Measurements from ENCODE around the gene SERPINA5.

The SERPINA5 gene

GRCh38 chr14:94562941-94563883 lies 18.0 kb upstream of the SERPINA5 start:
- no peak overlapping the region for H3K4me3 ChIP-seq (ENCODE audit: low read length)
- no peak overlapping the region for H2AFZ ChIP-seq (ENCODE audit: low read depth, low read length)
- peaks cover 22% of the 10 kb centered on the region; the same call in 1 of the 2 replicates for H3K27me3 ChIP-seq (ENCODE audit: low read depth, low read length)
- H3K9ac ChIP-seq (ENCODE audit: low read length), result no peak overlapping the region
- no peaks in the 10 kb centered on the region for H3K36me3 ChIP-seq (replicated peaks; ENCODE audit: low read depth, low read length)
- no peaks in the 10 kb centered on the region for H3K79me2 ChIP-seq (ENCODE audit: low read length)
- H3K4me1 ChIP-seq (ENCODE audit: low read length), result no peaks in the 10 kb centered on the region
- TF ChIP-seq CTCF (IDR thresholded peaks at IDR 0.05; ENCODE audit: low read depth, low read length) (no peak), EZH2phosphoT487 (IDR thresholded peaks at IDR 0.05; ENCODE audit: low read depth) (no peak)
- H3K4me2 ChIP-seq (ENCODE audit: low read length), result no peak overlapping the region
- H4K20me1 ChIP-seq (ENCODE audit: insufficient read depth, low read length), result no peaks in the 10 kb centered on the region
- H3K27ac ChIP-seq (ENCODE audit: low read length), result no peak overlapping the region
- no peaks in the 10 kb centered on the region for H3K9me3 ChIP-seq (ENCODE audit: insufficient read depth, low read length)

GRCh38 chr14:94564381-94564780 lies 16.8 kb upstream of the SERPINA5 start:
- Histone ChIP-seq H3K4me2 (ENCODE audit: low read length) (no peak overlapping the region), H3K27me3 (ENCODE audit: low read depth, low read length) (peaks cover 22% of the 10 kb centered on the region; the same call in 1 of the 2 replicates), H3K9ac (ENCODE audit: low read length) (no peak overlapping the region), H3K36me3 (replicated peaks; ENCODE audit: low read depth, low read length) (no peaks in the 10 kb centered on the region), H2AFZ (ENCODE audit: low read depth, low read length) (no peak overlapping the region), H3K9me3 (ENCODE audit: insufficient read depth, low read length) (no peaks in the 10 kb centered on the region), H4K20me1 (ENCODE audit: insufficient read depth, low read length) (no peaks in the 10 kb centered on the region), H3K4me1 (ENCODE audit: low read length) (no peaks in the 10 kb centered on the region), H3K4me3 (ENCODE audit: low read length) (no peak overlapping the region), H3K79me2 (ENCODE audit: low read length) (no peaks in the 10 kb centered on the region), H3K27ac (ENCODE audit: low read length) (no peak overlapping the region)
- no peak for TF ChIP-seq CTCF (IDR thresholded peaks at IDR 0.05; ENCODE audit: low read depth, low read length)
- TF ChIP-seq EZH2phosphoT487 (IDR thresholded peaks at IDR 0.05; ENCODE audit: low read depth), result no peak

- no peaks in the 10 kb centered on the region for H3K4me1 ChIP-seq (ENCODE audit: low read length)
- no peaks in the 10 kb centered on the region for H4K20me1 ChIP-seq (ENCODE audit: insufficient read depth, low read length)
- no peak overlapping the region for H3K9ac ChIP-seq (ENCODE audit: low read length)
- H3K79me2 ChIP-seq (ENCODE audit: low read length), result no peaks in the 10 kb centered on the region
- no peak overlapping the region for H3K27ac ChIP-seq (ENCODE audit: low read length)
- no peak overlapping the region for H2AFZ ChIP-seq (ENCODE audit: low read depth, low read length)
- TF ChIP-seq EZH2phosphoT487 (IDR thresholded peaks at IDR 0.05; ENCODE audit: low read depth) (no peak), CTCF (IDR thresholded peaks at IDR 0.05; ENCODE audit: low read depth, low read length) (no peak)
- no peaks in the 10 kb centered on the region for H3K9me3 ChIP-seq (ENCODE audit: insufficient read depth, low read length)
- no peaks in the 10 kb centered on the region for H3K36me3 ChIP-seq (replicated peaks; ENCODE audit: low read depth, low read length)
- H3K4me2 ChIP-seq (ENCODE audit: low read length), result no peak overlapping the region
- no peak overlapping the region for H3K4me3 ChIP-seq (ENCODE audit: low read length)
- peaks cover 17% of the 10 kb centered on the region; the same call in 1 of the 2 replicates for H3K27me3 ChIP-seq (ENCODE audit: low read depth, low read length)
Measured at GRCh38 chr14:94568186-94568585, 13.0 kb upstream of the SERPINA5 start.

DNA sequence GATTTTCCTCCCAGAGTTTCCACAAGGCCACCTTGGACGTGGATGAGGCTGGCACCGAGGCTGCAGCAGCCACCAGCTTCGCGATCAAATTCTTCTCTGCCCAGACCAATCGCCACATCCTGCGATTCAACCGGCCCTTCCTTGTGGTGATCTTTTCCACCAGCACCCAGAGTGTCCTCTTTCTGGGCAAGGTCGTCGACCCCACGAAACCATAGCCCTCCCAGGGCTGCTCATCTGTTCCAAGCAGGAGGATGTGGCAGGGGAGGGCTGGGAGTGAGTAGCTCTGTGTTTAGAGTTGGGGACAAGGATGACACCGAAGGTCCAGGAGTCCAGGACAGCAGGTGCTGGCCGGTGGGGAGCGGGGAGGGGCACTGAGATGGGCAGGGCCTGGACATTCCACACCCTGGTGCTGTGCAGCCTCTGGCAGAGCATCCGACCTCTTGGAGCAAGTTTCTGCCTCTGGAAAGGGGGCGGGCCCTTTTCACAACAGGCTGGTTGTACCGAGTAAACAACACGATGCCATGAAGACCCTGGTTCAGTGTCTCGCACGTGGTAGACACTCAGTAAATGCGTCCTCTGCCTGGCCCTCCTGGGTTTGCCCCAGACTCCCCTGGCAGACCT lies 11.7 kb upstream of the SERPINA5 start:
- H3K4me3 ChIP-seq (ENCODE audit: low read length), result no peak overlapping the region
- no peak overlapping the region for H3K9ac ChIP-seq (ENCODE audit: low read length)
- H3K36me3 ChIP-seq (replicated peaks; ENCODE audit: low read depth, low read length), result no peaks in the 10 kb centered on the region
- no peaks in the 10 kb centered on the region for H3K79me2 ChIP-seq (ENCODE audit: low read length)
- H3K4me1 ChIP-seq (ENCODE audit: low read length), result no peaks in the 10 kb centered on the region
- no peaks in the 10 kb centered on the region for H4K20me1 ChIP-seq (ENCODE audit: insufficient read depth, low read length)
- H3K27ac ChIP-seq (ENCODE audit: low read length), result no peak overlapping the region
- TF ChIP-seq CTCF (IDR thresholded peaks at IDR 0.05; ENCODE audit: low read depth, low read length), result no peak
- TF ChIP-seq EZH2phosphoT487 (IDR thresholded peaks at IDR 0.05; ENCODE audit: low read depth), result no peak
- no peak overlapping the region for H3K4me2 ChIP-seq (ENCODE audit: low read length)
- no peak overlapping the region for H2AFZ ChIP-seq (ENCODE audit: low read depth, low read length)
- H3K9me3 ChIP-seq (ENCODE audit: insufficient read depth, low read length), result no peaks in the 10 kb centered on the region
- H3K27me3 ChIP-seq (ENCODE audit: low read depth, low read length), result peaks cover 24% of the 10 kb centered on the region; the same call in 1 of the 2 replicates
